HG02970 (cell line): ENCODE results near the gene CELSR3.

Experiments
- ATAC-seq: cut with Tn5 transposase; IDR thresholded peaks from one replicate; pipeline ENCODE4 v1.9.1; 2021; ENCODE audit warnings: mild to moderate bottlenecking, moderate library complexity, moderate number of reproducible peaks; ENCODE audit not compliant: unreplicated experiment, low FRiP score

The CELSR3 gene

DNA sequence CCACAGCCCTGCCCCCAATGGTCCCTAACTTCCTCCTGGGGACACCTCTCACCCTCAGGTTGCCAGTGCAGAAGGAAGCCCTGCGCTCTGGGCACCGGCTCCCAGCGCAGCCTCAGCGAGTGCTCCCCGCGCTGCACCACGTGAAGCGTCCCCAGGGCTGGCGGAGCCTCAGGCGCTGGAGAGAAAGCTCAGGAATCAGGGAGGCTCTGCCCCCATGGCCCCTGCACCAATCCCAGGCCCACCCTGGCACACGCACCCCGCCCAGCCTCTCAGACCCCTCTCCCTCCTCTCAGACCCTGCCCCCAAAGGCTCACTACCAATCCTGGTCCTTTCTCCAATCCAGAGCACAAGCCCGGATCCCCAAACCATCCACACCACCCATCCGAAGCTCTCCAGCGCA lies 74.5 kb downstream of the CELSR3 start:
- no peak for ATAC-seq

DNA sequence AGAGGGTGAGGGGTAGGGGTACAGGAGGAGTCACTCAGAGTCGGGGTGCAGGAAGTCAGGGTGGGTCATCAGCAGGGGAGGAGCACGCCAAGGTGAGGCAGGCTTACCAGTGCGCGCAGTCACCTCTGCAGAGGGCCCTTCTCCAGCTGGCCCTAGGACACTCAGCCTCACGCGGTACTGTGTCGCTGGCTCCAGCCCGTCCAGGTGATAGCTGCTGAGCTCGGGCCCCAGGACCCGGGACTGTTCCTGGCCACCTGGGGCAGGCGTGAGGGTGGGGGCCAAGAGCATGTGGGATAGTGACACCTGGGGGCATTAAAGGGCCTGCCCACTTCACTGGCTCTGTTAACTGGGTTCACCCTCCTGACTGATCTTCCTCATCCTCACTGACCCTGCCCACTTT lies 75.0 kb downstream of the CELSR3 start:
- no peak for ATAC-seq
